Body of pancreas (tissue), 4 donors: ENCODE results near the gene SPINDOC.

Experiments
- POLR2A ChIP-seq, 3 donors: fragments of 450-650 bp; IDR thresholded peaks; one replicate each; pipeline ENCODE4 v1.6.1; 2016; ENCODE audit warnings: antibody characterized with exemption in 3 of 3, mild to moderate bottlenecking in 2 of 3
- TF ChIP-seq, protein P1 (sequence below), 7 experiments: fragments of 450-650 bp in 4 of 7; fragments of 200-600 bp in 3 of 7; sonication (generic) in 3 of 7; IDR thresholded peaks; one replicate each; pipeline ENCODE4 v1.5.1; 2016 to 2019; ENCODE audit warnings: antibody characterized with exemption in 7 of 7

DNA sequence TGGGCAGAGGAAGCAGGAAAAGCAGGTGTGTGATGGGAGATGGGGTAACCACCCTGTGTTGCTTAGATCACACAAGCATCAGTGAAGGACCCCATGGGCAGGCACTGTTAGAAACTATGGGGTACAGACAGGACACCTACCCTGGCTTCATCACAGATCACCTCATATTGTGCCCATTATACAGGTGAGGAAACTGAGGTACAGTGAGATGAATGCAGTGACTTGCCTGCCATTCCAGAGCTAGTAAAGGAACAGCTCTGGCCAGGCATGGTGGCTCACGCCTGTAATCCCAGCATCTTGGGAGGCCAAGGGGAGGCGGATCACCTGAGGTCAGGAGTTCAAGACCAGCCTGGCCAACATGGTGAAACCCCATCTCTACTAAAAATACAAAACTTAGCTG lies 19.8 kb downstream of the SPINDOC start:
- TF ChIP-seq, protein P1, sequence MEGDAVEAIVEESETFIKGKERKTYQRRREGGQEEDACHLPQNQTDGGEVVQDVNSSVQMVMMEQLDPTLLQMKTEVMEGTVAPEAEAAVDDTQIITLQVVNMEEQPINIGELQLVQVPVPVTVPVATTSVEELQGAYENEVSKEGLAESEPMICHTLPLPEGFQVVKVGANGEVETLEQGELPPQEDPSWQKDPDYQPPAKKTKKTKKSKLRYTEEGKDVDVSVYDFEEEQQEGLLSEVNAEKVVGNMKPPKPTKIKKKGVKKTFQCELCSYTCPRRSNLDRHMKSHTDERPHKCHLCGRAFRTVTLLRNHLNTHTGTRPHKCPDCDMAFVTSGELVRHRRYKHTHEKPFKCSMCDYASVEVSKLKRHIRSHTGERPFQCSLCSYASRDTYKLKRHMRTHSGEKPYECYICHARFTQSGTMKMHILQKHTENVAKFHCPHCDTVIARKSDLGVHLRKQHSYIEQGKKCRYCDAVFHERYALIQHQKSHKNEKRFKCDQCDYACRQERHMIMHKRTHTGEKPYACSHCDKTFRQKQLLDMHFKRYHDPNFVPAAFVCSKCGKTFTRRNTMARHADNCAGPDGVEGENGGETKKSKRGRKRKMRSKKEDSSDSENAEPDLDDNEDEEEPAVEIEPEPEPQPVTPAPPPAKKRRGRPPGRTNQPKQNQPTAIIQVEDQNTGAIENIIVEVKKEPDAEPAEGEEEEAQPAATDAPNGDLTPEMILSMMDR (IDR thresholded peaks at IDR 0.05), result no peak
- TF ChIP-seq POLR2A (IDR thresholded peaks at IDR 0.05), result no peak
